GM21619 (cell line): ENCODE results near the gene ATP13A5.
A peak's percentile ranks its signal among the peaks of the same experiment; 100 is the strongest.

Source experiments
- ATAC-seq: cut with Tn5 transposase; IDR thresholded peaks from one replicate; pipeline ENCODE4 v1.9.1; 2021; ENCODE audit not compliant: unreplicated experiment

Gene ATP13A5, protein sequence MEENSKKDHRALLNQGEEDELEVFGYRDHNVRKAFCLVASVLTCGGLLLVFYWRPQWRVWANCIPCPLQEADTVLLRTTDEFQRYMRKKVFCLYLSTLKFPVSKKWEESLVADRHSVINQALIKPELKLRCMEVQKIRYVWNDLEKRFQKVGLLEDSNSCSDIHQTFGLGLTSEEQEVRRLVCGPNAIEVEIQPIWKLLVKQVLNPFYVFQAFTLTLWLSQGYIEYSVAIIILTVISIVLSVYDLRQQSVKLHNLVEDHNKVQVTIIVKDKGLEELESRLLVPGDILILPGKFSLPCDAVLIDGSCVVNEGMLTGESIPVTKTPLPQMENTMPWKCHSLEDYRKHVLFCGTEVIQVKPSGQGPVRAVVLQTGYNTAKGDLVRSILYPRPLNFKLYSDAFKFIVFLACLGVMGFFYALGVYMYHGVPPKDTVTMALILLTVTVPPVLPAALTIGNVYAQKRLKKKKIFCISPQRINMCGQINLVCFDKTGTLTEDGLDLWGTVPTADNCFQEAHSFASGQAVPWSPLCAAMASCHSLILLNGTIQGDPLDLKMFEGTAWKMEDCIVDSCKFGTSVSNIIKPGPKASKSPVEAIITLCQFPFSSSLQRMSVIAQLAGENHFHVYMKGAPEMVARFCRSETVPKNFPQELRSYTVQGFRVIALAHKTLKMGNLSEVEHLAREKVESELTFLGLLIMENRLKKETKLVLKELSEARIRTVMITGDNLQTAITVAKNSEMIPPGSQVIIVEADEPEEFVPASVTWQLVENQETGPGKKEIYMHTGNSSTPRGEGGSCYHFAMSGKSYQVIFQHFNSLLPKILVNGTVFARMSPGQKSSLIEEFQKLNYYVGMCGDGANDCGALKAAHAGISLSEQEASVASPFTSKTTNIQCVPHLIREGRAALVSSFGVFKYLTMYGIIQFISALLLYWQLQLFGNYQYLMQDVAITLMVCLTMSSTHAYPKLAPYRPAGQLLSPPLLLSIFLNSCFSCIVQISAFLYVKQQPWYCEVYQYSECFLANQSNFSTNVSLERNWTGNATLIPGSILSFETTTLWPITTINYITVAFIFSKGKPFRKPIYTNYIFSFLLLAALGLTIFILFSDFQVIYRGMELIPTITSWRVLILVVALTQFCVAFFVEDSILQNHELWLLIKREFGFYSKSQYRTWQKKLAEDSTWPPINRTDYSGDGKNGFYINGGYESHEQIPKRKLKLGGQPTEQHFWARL

GRCh38 chr3:193378706-193379105 is at the start of gene ATP13A5:
Gene ATP13A5 (minus strand): TSS chr3:193378753. CDS start chr3:193378725, 28 bp downstream.
- no peak for ATAC-seq

- no peak for ATAC-seq
Observed at GRCh38 chr3:193418576-193419373, 40.2 kb upstream of the ATP13A5 start.

DNA sequence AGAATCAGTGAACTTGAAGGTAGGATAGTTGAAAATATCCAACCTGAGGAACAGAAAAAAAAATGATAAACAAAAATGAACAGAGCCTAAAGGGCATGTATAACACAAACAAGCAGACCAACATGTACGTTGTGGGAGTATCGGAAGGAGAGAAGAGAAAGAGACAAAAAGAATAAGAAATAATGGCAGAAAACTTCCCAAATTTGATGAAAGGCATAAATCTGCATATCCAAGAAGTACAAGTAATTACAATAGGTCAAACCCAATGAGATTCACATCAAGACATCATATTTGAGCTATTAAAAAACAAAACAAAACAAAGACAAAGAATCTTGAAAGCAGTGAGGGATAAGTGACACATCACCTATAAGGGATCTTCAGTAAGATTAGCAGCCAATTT is 38.1 kb upstream of the ATP13A5 start:
- no peak for ATAC-seq

DNA sequence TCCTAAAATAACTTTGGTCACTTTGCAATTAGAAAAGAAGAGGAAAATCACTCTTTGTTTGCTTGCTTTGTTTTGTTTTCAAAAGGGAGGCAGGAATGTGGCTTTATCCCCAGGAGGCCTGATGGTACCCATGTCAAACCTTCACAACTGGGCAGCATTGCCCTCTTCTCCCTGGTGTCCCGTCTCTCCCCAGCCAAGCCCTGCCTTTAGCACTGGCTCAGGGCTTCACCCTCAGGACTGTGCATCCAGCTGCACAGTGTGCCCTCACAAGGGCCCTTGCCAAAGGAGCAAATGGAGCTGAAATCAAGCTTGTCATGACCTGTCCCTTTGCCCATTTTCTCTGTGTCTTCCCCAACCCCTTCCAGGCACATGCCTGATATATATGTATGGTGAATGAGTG is 29.1 kb upstream of the ATP13A5 start:
- ATAC-seq, result no peak

GRCh38 chr3:193407112-193407511 is 28.6 kb upstream of the ATP13A5 start:
- no peak for ATAC-seq

- no peak for ATAC-seq
Observed at GRCh38 chr3:193403307-193403706, 24.8 kb upstream of the ATP13A5 start.

GRCh38 chr3:193400304-193400703 is 21.8 kb upstream of the ATP13A5 start:
- no peak for ATAC-seq

DNA sequence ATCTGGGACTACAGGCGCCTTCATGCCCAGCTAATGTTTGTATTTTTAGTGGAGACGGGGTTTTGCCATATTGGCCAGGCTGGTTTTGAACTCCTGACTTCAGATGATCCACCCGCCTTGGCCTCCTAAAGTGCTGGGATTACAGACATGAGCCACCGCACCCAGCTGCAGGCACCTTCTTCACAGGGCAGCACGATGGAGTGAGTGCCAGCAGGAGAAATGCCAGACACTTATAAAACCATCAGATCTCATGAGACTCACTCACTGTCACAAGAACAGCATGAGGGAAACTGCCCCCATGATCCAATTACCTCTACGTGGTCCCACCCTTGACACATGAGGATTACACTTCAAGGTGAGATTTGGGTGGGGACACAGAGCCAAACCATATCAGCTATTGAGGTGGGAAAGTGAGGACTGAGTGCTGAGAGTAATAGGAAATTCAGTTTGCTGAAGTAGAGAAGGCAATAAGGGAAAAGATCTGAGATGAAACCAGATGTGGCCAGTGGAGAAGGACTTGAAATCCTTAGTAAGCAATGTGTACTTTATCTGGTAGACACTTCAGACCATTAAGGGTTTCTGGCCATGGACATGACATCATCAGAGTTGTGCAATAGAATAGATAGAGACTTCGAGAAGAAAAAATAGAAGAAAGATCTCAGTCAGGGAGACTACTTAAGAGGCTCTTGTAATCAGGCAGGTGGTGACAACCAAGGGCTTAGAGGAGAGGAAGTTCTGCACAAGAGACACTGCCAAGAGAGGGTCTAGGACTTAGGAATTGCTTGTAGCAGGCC is 18.1 kb upstream of the ATP13A5 start:
- ATAC-seq, result no peak

DNA sequence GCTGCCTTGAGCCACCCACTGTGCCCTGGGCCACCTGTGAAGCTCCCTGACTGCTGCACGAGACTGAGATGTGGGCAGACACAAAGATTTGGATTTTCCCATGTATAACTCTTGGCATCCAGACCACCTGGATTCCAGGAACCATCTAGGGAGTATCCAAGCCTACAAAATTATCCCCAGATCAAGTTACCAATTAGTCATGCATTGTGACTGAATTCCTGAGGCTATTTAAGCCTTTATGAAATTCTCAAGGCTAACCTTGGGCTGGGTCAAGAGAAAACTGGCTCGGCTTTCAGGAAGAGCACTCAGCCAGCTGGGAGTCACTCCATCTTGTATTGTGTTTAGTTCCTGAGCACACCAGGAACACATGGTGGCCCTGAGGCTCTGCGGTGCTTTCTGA is 13.3 kb upstream of the ATP13A5 start:
- no peak for ATAC-seq

DNA sequence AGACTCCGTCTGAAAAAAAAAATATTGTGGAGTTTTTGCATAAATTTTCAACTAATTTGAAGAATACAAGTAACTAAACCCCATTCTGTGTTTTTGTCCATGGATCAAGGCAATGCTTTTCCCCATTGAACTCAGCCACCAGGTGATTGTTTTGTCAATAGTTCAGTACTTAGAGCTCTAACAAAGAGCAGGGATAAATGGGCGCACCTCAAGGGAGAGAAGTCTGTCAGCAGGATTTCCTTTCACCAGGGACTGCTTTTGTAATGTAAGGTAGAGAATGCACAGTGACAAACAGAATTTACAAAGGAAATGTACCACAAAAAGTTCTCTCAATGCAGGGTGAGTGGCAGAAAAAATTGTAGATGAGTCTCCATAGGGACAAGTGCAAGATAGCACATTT is 10.8 kb upstream of the ATP13A5 start:
- no peak for ATAC-seq

- ATAC-seq, result no peak
Observed at GRCh38 chr3:193388361-193388760, 9.8 kb upstream of the ATP13A5 start.

GRCh38 chr3:193387596-193387995 is 9.0 kb upstream of the ATP13A5 start:
- no peak for ATAC-seq

GRCh38 chr3:193377591-193377990 is 962 bp downstream of the ATP13A5 start:
- no peak for ATAC-seq

GRCh38 chr3:193375614-193376013 is 2.9 kb downstream of the ATP13A5 start:
- ATAC-seq, result no peak

GRCh38 chr3:193372783-193373182 is 5.8 kb downstream of the ATP13A5 start:
- ATAC-seq, result peak; percentile 72

GRCh38 chr3:193367868-193368267 is 10.7 kb downstream of the ATP13A5 start:
- ATAC-seq, result no peak

DNA sequence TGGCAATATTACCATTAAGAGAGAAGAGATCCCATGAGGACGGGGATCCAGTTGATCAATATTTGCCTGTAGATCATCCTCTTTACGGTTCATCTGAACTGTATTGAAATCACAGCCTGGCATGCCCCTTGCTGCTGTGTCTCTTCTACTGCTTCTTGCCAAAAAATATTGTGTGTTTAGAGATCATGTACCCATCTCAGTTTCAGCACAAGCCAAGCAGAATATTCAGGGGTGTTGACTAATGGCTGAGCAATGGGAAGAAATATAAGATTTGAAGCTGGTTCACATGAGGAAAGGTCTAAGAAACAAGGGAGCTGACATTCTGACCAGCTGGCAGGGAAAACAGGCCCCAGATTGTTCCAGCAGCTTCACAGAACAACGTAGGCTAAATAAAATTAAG is 21.3 kb downstream of the ATP13A5 start:
- no peak for ATAC-seq

- ATAC-seq, result no peak
Observed at GRCh38 chr3:193354423-193354822, 24.1 kb downstream of the ATP13A5 start.

DNA sequence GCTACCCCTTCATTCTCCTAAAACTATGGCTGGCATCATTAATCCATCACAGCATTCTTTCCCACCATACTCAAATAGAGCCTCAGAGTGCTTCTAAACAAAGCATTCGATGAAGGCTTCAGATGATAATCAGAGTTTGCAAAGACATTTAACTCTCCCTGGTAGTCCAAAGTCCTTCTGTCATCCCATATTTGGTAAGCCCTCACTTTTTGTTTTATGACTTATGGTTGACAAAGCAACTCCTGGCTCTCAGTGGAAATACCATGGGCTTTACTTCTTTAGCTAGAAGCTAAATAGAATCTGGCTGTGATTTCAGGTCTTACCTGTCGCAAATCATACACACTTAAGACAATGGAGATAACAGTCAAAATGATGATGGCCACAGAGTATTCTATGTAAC is 27.8 kb downstream of the ATP13A5 start:
- no peak for ATAC-seq

DNA sequence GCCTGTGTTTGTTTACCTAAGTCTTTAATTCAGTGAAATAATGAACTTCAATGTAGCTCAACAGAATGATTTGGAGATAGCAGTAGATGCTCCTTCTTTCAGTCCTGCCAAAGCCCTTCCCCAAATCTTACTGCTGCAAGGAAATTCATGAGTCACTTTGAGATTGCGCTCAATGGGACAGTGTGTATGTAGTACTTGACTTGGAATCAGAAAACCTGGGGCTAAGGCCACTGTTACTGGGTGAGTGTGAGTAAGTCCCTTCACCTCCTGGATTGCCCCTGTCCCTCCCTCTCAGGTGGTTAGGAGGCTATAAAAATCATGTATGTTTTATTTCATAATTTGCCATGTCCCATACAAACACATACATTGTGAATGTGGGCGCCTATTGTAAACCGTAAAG is 29.9 kb downstream of the ATP13A5 start:
- no peak for ATAC-seq
